ENCODE measurements around the gene TRIM17.
"Not testable (repeated sequence)": the region's sequence is repeated elsewhere in the genome, so short reads cannot be mapped to it uniquely, and the experiment has no call there.

TRIM17 gene

DNA sequence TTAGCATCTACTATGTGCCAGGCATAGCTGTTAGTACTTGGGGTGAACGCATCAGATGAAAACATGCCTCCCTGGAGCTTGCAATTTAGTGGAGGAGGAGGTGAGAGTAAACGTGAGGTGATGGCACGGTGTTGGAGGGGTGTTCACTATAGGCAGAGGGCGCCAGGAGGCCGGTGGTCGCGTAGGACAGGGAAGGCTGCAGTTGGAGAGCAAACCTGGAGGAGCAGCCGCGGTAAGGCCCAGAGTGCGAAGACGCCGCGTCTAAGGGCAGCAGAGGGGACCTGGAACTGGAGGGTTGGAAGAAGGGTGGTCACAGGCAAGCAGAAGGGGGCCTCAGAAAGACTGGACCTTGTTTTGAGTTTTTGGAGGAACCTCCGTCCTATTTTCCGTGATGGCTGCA is 30.2 kb upstream of the TRIM17 start:
- no peak for DNase-seq

DNA sequence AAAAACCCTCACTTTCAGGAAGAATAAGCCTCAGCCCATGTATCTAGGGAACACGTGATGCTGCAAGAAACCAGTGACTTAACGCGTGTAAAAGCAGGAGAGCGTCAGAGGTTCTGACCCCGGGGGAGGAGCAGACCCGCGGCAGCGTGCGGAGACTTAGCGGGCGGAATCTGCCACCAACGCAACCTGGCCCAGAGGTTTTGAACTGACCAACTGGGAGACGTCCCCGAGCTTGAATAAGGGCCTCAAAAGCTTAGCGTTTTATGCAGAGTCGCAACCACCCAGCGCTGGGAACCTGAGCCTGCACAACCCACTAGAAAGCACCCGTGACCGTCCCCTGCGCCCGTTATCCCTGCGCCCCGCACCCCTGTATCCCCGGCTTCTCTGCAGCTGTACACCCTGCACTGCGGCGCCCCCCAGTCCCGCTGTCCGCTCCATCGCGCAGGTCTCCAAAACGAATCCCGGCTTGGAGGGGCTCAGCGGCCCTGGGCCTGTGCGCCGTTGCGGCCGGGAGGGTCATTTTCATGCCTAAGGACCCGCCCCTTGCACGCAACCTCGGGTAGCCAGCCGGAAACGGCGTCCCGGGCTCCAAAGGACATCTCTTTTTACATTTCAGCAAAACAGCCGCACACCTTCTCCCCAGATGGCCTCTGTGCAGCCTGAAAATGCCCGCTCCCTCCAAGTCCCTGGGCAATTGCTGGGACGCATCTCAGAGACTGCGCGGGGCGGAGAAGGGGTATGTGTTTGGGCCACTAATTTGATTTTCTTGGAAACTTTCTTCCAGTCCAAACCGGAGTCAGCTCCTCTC is 29.4 kb upstream of the TRIM17 start:
- DNase-seq = peak; percentile 44 to 61

DNA sequence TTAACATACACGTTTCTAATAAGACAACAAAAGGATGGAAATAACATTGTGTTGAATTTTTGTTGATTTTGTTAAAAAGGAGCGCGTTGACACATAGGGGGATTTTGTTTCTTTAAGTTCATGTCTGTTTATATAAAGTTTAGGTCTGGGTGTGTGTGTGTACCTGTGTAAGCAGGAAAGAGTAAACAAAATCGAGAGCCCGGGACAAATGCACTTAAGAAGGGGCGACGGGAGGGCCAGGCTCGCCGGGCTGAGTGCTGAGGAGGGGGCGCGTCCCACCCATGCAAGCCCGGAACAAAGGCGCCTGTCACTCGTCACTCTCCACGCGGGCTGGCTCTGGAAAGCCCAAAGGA is 28.8 kb upstream of the TRIM17 start:
- no peak for DNase-seq

DNA sequence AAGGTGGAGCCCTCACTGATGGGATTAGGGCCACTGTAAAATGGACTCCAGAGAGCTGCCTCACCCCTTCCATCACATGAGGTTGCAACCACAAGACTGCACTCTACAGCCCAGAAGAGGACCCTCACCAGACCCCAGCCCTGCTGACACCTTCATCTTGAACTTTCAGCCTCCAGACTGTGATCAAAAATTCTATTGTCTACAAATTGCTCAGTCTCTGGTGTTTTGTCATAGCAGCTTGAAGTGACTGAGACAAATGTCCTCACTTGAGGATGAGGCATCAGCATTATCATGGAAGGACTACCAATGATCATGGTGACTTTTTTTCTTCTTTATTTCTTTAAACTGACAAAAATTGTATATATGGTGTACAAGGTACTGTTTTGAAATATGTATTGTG is 26.7 kb upstream of the TRIM17 start:
- DNase-seq = no peak

DNA sequence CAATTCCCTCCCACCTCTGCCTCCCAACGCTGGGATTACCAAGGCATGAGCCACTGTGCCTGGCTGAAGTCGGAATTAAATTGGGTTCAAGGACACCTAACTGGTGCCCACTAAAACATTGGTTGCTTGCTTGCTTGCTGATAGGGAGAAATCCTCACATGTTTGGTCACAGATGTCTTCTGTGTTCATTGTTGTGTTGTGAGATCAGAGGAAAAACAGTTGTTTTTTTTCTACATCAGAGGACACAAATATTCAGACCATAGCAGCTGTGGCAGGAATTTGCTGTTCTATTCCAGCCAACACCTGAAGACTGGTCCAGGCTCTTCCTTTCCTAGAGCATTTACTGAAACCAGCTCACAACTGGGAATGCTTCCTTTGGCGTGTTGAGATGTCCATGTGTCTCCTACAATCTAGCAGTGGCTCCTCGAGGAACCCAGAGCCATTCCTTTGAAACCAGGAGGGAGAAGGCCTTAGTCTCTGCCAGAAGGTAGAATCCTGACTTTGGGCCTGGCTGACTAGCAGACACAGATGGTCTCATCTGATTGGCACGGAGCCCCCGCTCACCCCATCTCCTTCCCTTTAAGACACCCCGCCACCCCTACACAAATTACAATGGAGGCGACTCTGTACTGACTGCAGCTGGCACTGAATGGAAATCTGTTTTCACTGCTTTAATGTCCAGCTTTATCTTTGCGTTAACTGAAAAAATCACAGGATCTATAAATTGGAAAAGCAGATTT is 24.3 kb upstream of the TRIM17 start:
- DNase-seq = no peak

DNA sequence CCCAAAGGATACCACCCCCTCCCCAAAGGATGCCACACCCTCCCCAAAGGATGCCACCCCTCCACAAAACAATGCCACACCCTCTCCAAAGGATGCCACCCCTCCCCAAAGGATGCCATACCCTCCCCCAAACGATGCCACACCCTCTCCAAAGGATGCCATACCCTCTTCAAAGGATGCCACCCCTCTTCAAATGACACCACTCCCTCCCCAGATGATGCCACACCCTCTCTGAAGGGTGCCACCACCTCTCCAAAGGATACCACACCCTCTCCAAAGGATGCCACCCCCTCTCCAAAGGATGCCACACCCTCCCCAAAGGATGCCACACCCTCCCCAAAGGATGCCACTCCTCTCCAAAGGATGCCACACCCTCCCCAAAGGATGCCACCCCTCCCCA is 21.6 kb upstream of the TRIM17 start:
- no peak for DNase-seq

DNA sequence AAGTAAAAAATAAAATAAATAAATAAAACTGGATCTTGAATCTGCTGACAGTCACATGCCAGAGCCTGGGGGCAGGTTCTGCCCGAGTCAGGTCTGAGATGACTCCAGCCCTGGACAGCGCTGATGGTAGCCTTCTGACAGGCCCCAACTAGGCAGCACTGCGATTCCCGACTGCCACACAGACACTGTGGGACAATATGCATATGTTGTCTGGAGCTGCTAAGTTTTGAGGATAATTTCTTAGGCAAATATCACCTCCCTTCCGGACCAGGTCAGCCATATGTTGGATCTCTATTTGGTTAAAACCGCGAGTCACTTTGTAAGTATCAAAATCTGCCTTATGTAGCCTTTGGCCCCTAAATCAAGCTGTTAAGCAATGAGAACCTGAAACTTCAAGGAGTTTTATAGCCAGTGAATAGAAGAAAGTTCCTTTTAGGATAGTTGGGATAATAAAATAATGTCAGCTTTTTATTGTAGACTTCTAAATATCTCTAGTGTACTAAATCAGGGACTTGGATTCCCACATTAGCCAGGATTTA is 20.8 kb upstream of the TRIM17 start:
- DNase-seq = no peak

DNA sequence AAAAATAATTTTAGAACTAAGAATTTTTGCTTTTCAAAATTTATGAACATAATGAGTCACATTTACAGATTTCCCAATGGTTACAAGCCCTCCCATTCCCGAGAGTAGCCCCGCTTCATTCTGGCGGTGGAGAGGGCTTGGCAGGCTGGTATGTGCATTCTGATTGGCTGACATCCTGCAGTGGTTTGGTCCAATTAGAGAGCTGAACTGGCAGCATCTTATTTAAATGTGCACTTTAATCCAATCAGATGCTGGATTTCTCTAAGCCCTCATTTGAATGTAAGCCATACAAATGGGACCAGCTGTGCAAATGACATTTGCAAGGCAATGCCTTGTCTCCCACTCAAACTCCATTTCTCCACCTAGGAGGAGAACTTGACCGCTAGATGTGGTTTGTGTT is 18.0 kb upstream of the TRIM17 start:
- DNase-seq = no peak

DNA sequence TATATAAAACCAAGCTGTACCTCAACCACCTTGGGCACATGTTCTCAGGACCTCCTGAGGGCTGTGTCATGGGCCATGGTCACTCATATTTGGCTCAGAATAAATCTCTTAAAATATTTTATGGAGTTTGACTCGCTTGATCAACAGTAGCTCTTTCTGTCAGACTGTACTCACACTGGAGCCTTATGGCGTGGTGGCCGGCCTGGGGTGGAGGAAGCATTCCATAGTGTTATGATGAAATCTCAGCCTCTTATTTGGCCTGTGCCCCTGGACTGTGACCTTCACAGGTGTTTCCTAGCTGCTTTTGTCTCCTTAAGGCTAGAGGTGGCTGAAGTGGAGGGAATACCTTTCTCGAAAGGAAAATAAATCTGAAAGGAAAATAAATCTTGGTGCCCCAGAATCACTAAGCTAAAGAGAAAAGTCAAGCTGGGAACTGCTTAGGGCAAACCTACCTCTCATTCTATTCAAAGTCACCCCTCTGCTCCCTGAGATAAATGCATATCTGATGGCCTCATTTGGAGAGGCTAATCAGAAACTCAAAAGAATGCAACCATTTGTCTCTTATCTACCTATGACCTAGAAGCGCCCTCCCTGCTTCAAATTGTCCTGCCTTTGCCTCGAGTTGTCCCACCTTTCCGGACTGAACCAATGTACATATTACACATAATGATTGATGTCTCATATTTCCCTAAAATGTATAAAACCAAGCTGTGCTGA is 16.8 kb upstream of the TRIM17 start:
- DNase-seq = not testable (repeated sequence)

DNA sequence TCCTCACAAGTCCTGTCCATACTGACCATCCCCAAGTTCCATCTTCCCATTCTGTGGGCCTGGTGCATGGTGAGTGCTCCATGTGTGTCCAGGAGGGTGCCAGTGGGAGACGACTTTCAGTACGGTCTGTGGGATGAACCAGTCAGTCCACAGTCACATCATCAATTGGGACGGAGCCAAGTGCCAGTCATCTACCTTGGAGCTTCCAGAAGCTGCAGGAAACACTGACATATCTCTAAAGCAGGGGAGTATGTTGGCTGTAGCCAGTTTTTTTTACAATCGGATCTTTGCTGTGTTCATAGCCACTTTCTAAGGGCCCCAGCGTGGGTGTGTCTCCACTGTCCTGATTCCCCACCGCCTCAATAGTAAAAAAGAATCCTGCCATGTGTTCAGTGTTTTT is 13.6 kb upstream of the TRIM17 start:
- no peak for DNase-seq

DNA sequence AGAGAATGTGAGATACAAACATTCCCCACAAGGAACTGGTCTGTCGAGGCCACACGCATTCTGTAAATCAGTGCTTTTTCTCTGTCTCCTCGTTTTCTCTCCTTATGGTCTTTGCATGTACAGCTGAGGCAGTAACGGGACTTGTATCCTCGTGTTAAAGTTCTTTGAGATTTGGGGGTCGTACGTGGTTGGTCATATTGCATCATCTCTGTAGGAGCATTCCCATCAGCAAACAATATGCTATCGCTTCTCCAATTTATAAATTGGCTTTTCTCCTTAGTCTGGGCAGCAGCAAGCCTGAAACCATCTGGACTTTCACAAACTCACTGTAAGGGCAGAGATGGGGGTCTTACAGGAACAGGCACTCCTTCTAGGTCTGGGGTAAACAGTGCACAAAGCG is 13.0 kb upstream of the TRIM17 start:
- no peak for DNase-seq

DNA sequence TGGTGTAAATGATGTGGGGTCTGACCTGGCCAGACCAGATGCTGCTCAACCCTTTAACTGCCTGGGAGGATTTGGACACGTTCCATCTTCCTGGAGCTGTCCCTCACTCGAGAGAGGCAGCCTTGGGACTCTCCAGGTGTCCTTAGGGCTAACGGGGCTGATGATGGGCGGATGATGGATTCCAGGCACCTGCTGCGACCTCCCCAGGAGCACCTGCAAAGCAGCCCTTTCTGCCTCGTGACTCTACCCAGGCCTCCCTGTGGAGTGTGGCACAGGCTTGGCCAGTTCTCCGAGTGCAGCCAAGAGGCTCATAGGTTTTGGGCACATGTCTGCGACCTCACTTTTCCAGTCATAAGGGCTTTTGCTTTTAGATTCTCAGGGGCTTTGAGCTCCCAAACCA is 12.3 kb upstream of the TRIM17 start:
- DNase-seq = no peak

DNA sequence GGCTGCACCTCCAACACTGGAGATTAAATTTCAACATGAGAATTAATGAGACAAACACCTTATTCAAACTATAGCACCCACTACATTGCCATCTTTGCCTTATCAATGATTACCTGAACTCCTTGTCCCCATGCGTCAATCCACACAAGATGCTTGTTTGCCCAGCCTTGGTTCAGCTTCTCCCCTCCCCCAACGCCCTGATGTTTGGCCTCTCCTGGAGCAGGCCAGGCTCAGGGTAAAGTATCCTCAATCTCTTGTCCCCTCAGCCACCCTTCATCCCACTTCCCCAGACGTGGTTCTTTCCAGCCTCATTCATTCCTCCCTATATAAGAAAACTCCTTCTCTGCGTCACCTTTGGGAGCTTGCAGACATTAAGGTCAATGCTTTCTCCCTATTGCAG is 11.8 kb upstream of the TRIM17 start:
- no peak for DNase-seq

DNA sequence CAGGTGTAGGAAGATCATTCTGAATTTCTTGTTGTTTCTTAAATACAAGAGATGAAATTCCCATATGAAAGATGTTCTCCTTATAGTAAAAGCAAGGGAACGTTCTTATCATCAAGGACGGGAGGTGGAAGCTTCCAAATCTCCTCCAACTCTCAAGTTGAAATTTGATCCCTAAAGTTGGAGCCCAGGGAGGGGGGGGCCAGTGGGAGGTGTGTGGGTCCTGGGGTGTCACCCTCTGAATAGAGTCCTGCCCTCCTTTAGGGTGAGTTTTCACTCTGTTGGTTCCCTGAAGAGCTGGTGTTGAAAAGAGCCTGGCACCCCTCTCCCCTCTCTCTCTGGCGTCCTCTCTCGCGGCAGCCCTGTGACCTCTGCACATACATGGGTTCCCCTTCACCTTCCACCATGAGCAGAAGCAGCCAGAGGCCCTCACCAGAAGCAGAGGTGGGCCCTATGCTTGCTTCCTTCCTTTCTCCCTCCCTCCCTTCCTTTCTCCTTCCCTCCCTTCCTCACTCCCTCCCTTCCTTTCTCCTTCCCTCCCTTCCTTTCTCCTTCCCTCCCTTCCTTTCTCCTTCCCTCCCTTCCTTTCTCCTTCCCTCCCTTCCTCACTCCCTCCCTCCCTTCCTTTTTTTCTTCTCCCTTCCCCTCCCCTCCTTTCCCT is 10.0 kb upstream of the TRIM17 start:
- no peak for DNase-seq

DNA sequence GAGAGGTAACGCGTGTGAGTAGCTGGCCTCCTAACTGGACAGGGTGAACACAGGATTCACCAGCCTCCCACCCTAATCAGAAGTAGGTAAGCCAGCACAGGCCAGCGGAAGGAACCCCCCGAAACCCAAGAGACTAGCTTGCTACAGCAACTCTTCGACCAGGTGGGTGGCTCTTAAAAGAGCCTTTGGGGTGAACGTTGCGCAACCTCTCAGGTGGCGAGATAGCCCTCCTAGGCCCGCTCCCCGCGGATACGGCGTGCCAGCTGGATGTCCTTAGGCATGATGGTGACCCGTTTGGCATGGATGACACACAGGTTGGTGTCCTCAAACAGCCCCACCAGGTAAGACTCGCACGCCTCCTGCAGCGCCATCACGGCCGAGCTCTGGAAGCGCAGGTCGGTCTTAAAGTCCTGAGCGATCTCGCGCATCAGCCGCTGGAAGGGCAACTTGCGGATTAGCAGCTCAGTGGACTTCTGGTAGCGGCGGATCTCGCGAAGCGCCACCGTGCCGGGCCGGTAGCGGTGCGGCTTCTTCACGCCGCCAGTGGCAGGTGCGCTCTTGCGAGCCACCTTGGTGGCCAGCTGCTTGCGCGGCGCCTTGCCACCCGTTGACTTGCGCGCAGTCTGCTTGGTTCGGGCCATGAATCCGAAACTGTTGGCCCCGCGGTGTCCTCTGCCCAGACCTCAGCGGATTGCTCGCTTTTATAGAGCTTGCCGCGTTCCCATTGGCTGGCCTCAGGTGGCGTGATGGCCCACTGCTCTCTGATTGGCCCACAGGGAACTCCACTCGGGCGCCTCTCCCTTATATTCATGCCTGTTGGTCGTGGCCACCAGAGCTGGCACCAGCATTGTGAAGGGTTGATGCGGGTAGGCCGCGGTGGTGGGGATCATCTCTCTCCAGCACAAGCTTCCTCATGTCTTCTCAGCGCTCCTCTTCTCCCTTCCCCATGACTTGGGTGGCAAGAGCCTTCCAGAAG is 8.3 kb upstream of the TRIM17 start:
- no peak for DNase-seq

DNA sequence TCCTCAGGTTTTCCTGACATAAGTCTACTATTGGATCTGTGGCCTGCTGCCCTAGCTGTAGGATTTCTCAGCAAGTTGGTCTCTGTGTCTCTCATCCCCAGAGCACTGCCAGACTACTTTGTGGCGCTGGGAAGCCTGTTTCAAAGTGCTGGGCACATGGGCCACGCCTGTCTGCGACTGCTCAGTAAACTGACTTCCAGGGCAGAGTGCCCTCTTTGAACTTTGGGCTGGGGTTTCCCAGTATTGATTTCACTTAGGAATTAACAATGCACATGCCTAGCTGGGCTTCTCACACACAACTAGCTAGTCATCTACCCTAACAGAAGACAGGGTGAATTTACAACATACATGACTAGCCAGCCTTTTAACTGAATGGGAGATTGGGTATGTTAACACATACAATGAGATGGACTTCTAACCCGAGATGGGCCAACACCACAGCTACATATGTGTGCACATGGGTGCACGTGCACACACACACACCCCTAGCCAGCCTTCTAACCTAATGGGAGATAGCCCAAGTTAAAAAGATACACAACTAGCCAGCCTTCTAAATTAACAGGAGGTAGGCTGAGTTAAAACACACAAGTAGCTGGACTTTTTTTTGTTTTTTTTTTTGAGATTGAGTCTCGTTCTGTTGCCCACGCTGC is 6.9 kb upstream of the TRIM17 start:
- no peak for DNase-seq

DNA sequence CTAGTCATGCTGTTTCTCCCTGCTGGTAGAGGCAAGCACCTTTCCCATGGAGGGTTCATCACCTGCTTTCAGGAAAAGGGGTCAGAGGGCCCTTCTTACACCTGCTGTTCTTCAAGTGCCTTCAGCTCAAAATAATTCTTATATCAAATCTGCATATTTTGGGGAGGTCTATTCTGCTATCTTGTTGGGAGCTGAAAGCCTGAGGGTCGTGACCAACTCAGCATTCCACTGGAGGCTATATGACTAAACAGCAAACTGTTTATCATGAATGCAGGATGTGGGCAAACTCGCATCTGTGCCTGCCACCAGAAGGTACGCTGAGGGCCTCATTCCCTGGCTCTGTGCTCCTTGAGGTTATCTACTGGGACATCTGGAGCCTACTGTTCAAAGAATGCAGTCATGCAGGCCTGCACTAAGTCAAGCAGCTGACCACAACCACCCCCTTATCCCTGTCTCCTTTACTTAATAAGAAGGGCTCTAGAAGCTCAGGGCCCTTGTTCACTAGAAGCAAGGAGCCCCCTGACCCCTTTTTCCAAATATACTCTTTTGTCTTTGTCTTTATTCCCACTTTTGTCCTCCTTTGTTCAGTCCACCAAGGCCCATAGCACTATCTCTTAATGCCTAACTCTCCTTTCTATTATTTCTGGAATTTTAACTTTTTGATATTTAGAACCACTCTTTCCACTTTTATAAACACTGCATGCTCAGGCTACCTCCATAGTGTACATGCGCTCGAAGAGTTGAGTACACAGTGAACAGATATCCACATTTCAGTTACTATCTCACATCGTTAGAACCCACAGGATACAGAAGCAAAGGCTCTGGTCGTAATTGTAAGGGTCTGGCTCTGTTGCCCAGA is 4.5 kb upstream of the TRIM17 start:
- no peak for DNase-seq

DNA sequence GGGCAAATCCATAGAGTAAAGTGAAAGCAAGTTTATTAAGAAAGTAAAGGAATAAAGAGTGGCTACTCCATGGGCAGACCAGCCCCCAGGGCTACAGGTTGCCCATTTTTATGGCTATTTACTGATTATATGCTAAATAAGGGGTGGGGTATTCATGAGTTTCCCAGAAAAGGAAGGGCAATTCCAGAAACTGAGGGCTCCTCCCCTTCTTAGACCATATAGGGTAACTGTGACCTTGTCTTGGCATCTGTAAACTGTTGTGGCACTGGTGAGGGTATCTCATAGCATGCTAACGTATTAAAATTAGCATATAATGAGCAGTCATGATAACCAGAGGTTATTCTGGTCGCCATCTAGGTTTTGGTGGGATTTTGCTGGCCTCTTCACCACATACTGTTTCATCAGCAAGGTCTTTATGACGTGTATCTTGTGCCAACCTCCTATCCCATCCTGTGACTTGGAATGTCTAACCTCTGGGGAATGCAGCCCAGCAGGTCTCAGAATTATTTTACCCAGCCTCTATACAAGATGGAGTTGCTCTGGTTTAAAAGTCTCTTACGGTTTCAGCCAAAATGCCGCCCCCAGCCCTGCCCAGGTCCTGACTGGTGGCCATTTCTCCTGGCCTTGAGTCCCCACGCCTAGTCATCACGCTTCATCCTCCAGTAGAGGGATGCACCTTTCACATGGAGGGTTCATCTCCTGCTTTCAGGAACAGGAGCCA is 982 bp upstream of the TRIM17 start:
- no peak for DNase-seq

DNA sequence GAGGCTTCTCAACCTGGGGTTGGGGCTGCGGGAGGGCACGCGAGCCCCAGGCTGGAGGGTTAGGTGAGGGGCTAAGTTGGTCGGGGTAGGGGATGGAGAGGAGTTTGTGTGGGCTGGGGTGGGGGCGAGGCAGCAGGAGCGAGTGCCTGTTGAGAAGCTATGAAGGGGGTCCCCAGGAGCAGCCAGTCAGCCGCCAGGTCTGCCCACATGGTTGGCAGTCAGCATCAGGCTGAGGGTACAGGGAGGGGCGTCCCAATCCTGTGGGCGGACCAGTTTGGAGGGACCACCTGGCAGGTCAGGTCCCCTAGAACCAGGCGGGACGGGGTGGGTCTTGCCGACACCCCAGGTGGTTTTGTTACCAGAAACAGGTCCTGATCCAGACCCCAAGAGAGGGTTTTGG is 400 bp upstream of the TRIM17 start:
- no peak for DNase-seq

DNA sequence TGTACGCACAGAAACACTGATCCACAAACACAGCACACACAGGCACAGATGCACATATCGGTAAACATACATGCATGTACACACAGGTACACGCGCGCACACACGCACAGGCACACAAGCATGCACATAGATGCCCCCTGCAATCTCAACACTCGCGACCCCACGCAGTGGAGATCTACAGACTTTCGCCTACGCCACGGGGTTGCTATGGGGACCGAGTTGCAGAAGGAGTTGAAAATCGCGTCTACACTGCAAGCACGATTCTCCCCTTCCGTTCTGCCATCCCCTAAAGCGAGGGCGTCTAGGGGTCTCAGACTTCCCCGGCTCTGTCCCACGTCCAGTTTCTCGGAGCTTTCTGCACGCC is 826 bp downstream of the TRIM17 start:
- no peak for DNase-seq

All from activated T-cell treated with anti-CD3 and anti-CD28 coated beads, Interleukin-2, amount 50 U/mL, for 48 hours (primary cell).